ENCODE data around the gene TRIO. TPM values are rescaled to one million over a fixed set of nuclear protein-coding genes. Genes with fewer than 3 reads are reported as not detected.

TRIO gene
- total and polyA plus RNA-seq, 2 donors (not counting 3 experiments of a cell fraction or from before 2014, with no cell fraction given): 82.9 to 248 TPM

- Histone ChIP-seq H3K27ac (ENCODE audit: insufficient read depth, low read depth, low read length) (no peak overlapping the region), H3K9ac (replicated peaks; ENCODE audit: extremely low read depth, insufficient read depth, low read length) (no peak overlapping the region), H4K20me1 (replicated peaks; ENCODE audit: control insufficient read depth, extremely low read depth, insufficient read depth, low read length) (peaks cover 17% of the 10 kb centered on the region), H3K36me3 (ENCODE audit: control insufficient read depth in 2 of 2, extremely low read depth in 1 of 2, insufficient read depth in 2 of 2, low read length in 2 of 2) (no peaks in the 10 kb centered on the region), H2AFZ (ENCODE audit: low read depth, low read length) (no peak overlapping the region), H3K4me1 (ENCODE audit: control insufficient read depth, extremely low read depth, insufficient read depth, low read length) (peaks cover 24% of the 10 kb centered on the region), H3K9me3 (replicated peaks; ENCODE audit: control insufficient read depth, insufficient read depth, low read length) (no peaks in the 10 kb centered on the region), H3K4me3 (replicated peaks in 1 of 3; ENCODE audit: insufficient read depth in 1 of 3, low read depth in 1 of 3, low read length in 3 of 3) (no peak overlapping the region), H3K27me3 (ENCODE audit: control insufficient read depth in 2 of 2, insufficient read depth in 2 of 2, low read length in 2 of 2) (no peaks in the 10 kb centered on the region), H3K9me1 (replicated peaks; ENCODE audit: control insufficient read depth, extremely low read depth, insufficient read depth, low read length) (no peaks in the 10 kb centered on the region), H3K4me2 (ENCODE audit: insufficient read depth, low read length) (no peak overlapping the region), H3K79me2 (ENCODE audit: control insufficient read depth, insufficient read depth, low read length) (peaks cover 100% of the 10 kb centered on the region)
- no TSS peak for BruUV-seq (replicated peaks)
- CTCF ChIA-PET: interaction anchor here (2.2 kb wide), 1 partner anchor 17 kb away, joined by 4 read pairs; no protein-coding TSS in a partner anchor
- TF ChIP-seq MYC (IDR thresholded peaks at IDR 0.05; ENCODE audit: low read depth, low read length): no peak
- TF ChIP-seq POLR2A (IDR thresholded peaks at IDR 0.05; ENCODE audit: low read depth, low read length): no peak
- no peak for TF ChIP-seq JUN (IDR thresholded peaks at IDR 0.05; ENCODE audit: borderline replicate concordance, insufficient read depth, insufficient read length, low read depth)
- no peak for TF ChIP-seq POLR2AphosphoS5 (IDR thresholded peaks at IDR 0.05; ENCODE audit: insufficient read depth, low read depth, low read length)
- TF ChIP-seq EZH2 (IDR thresholded peaks at IDR 0.05; ENCODE audit: borderline replicate concordance, low read depth, low read length, severe bottlenecking): no peak
- no peak for TF ChIP-seq MAX (IDR thresholded peaks at IDR 0.05; ENCODE audit: insufficient read depth, insufficient read length)
- no peak for TF ChIP-seq CTCF (IDR thresholded peaks at IDR 0.05; ENCODE audit: extremely low read depth in 1 of 2, insufficient read depth in 1 of 2, low read depth in 1 of 2, low read length in 2 of 2)
- no peak for TF ChIP-seq FOS (IDR thresholded peaks at IDR 0.05; ENCODE audit: borderline replicate concordance, insufficient read depth, low read length)
- no peak for TF ChIP-seq GATA2 (IDR thresholded peaks at IDR 0.05; ENCODE audit: insufficient read depth, insufficient read length, low read depth, low read length)
- FAIRE-seq (no peak), DNase-seq (ENCODE audit: low read depth, low spot score) (no peak)
- dilution Hi-C loops (cut with MboI; ENCODE audit: extremely low pct_ligation_motif_present, low sequenced_read_pairs): no loop called here
- POLR2A ChIA-PET: no interaction called here
- intact Hi-C loops (cut with micrococcal nuclease): no loop called here
Observed at GRCh38 chr5:14235872-14236271, 92.7 kb downstream of the TRIO start.
